ENCODE data around the gene TLX2. TPM values are rescaled to one million over a fixed set of nuclear protein-coding genes. Genes with fewer than 3 reads are reported as not detected.

Gene TLX2
- total and polyA plus RNA-seq, 8 donors, result 0.08 TPM; not detected in 6

GRCh38 chr2:74553892-74554819 is 39.9 kb downstream of the TLX2 start, which contains the start of the genes DOK1 and LOXL3:
Gene DOK1 (plus strand): TSS chr2:74554720. CDS start chr2:74554755, 35 bp downstream.
Gene LOXL3 (minus strand): TSS chr2:74553942. CDS start chr2:74552634, 1,308 bp downstream.
- peak within 1 kb of the TSS; percentile 84 to 93 for H3K27ac ChIP-seq
- ATAC-seq (peak; percentile 91), DNase-seq (peak; percentile 88 to 97 (median 93))
- no peaks in the 10 kb centered on the region for H3K27me3 ChIP-seq
- H3K9me3 ChIP-seq, result no peaks in the 10 kb centered on the region
- no peak for TF ChIP-seq CTCF (IDR thresholded peaks at IDR 0.05)
- H3K36me3 ChIP-seq, result peaks cover 0 to 11% of the 10 kb centered on the region in 2 donors
- intact Hi-C loops (cut with DNase I), result no loop called here
- peak within 1 kb of the TSS; percentile 72 to 95 for H3K4me3 ChIP-seq
- H3K4me1 ChIP-seq, result peaks cover 13 to 59% of the 10 kb centered on the region in 2 donors

GRCh38 chr2:74554820-74555531 is 40.7 kb downstream of the TLX2 start:
- peak in 3 of 4 donors; percentile 34 to 93 (median 72) for DNase-seq
- Histone ChIP-seq H3K36me3 (peaks cover 0 to 11% of the 10 kb centered on the region in 2 donors), H3K27ac (peak overlapping the region; percentile 84 to 93), H3K9me3 (no peaks in the 10 kb centered on the region), H3K27me3 (peaks cover 0 to 1% of the 10 kb centered on the region in 2 donors), H3K4me1 (peaks cover 13 to 51% of the 10 kb centered on the region in 2 donors), H3K4me3 (peak overlapping the region; percentile 72 to 95)
- intact Hi-C loops (cut with DNase I), result no loop called here
- ATAC-seq, result peak; percentile 74
- no peak for TF ChIP-seq CTCF (IDR thresholded peaks at IDR 0.05)

- intact Hi-C loops (cut with DNase I), result no loop called here
- TF ChIP-seq CTCF (IDR thresholded peaks at IDR 0.05), result no peak
- no peaks in the 10 kb centered on the region for H3K9me3 ChIP-seq
- peaks cover 0 to 11% of the 10 kb centered on the region in 2 donors for H3K36me3 ChIP-seq
- ATAC-seq, result no peak
- H3K4me3 ChIP-seq, result peak overlapping the region; percentile 72 to 95
- peaks cover 0 to 7% of the 10 kb centered on the region in 2 donors for H3K27me3 ChIP-seq
- peak overlapping the region; percentile 33 to 93 for H3K27ac ChIP-seq
- DNase-seq, result peak in 2 of 4 donors; percentile 57 to 80
- H3K4me1 ChIP-seq, result peaks cover 13 to 47% of the 10 kb centered on the region in 2 donors
Observed at GRCh38 chr2:74555610-74556103, 41.4 kb downstream of the TLX2 start.

- no peak for TF ChIP-seq CTCF (IDR thresholded peaks at IDR 0.05)
- Histone ChIP-seq H3K4me1 (peaks cover 13 to 47% of the 10 kb centered on the region in 2 donors), H3K27ac (peak overlapping the region; percentile 33 to 93), H3K36me3 (peaks cover 0 to 11% of the 10 kb centered on the region in 2 donors), H3K9me3 (no peaks in the 10 kb centered on the region), H3K4me3 (peak overlapping the region in 1 of 2 donors; percentile 95), H3K27me3 (peaks cover 0 to 7% of the 10 kb centered on the region in 2 donors)
- DNase-seq (no peak), ATAC-seq (no peak)
- intact Hi-C loops (cut with DNase I), result no loop called here
Observed at GRCh38 chr2:74556159-74556558, 41.9 kb downstream of the TLX2 start.

Measured in left lung (tissue), 10 donors.